CD1c-positive myeloid dendritic cell (primary cell): Measurements from ENCODE around the gene CDKAL1.
A peak's percentile ranks its signal among the peaks of the same experiment; 100 is the strongest.

Experiments
- DNase-seq: peaks from one replicate; pipeline ENCODE4 v3.0.0-alpha.2; 2016; ENCODE audit errors: extremely low spot score

Gene CDKAL1

DNA sequence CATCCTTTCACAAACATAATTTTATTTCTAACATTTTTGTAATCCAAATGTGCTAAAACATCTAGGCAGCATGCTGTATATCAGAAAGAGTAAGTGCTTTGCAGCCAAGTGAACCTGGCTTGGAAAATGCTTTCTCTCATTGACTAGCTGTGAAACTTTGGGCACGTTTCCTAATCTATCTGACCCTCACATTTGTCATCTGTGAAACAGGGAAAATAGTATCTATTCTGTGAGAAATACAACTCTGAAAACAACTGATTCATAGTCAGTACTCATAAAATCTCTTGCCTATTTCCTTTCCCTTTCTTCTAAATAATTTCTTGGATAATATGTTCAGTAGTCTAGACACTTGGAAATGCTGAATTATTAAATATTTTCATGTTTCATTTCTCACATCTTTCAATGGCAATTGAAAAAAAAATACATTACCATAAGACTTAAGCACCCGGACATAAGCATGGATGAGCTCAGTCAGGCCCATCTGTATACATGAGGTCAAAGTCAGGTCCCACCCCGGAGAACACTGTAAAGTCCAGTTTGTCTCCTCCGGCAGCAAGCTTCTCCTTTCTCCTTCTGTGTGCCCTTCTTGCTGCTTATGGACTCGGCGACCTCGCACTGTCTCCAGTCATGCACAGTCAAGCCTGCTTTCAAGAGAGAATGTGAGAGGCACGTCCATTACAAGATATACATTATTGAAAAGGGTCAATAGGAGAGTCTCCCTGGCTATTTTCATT is 604.2 kb downstream of the CDKAL1 start:
- DNase-seq, result no peak

GRCh38 chr6:21140966-21141365 is 606.7 kb downstream of the CDKAL1 start:
- DNase-seq, result no peak

DNA sequence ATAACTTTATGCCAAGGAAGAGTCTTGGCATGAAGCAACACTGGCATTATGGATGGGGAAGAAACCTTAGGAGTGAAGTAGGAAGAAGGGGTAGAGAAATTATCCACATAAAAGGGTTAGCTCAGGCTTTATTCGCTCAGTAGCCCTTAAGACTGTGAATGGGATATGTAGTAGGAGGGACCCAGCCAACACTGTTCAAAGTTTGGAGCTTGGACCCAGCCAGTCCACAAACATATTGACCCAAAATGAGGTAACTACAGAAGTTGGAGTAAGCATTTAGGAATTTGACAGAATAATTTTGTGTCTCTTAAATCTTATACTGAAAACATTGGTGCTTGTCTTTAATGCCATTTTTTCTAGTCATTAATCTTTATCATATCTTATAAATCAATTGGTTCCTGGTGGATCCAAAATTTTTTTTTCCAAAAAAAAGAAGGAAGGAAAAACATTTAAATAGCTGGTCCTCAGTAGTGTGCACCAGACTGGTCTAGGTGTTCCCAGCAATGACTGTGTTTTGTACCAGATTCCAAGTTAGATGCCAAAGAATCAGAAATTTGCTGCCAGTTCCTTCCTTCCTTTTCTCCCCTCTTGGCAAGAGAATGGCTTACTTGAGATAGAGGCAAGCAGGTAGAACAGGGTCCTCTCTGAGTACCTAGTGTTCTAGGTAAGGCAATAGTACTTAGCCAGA is 607.5 kb downstream of the CDKAL1 start:
- DNase-seq, result no peak

GRCh38 chr6:21142741-21143140 is 608.5 kb downstream of the CDKAL1 start:
- DNase-seq, result no peak

GRCh38 chr6:21143645-21144044 is 609.4 kb downstream of the CDKAL1 start:
- DNase-seq, result no peak

- no peak for DNase-seq
Observed at GRCh38 chr6:21144928-21145327, 610.7 kb downstream of the CDKAL1 start.

DNA sequence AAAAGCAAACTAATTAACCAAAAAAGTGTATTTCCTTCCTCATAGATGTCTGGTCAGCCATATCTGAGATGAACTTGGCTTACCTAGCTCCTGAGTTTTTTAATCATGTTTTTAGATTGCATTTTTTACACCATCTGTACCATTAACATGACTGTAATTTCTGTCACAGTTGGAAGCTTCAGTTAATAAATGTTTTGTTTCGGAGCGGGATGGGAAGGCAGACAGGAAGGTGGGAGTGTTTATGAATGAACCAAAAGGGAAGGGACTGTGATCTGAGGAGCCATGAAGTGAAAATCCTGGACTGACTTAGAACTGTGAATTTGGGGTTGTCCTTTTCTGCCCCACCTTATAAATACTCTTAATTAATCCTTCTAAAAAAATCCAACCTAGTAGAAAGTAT is 613.7 kb downstream of the CDKAL1 start:
- DNase-seq, result no peak

GRCh38 chr6:21149470-21149869 is 615.2 kb downstream of the CDKAL1 start:
- no peak for DNase-seq

DNA sequence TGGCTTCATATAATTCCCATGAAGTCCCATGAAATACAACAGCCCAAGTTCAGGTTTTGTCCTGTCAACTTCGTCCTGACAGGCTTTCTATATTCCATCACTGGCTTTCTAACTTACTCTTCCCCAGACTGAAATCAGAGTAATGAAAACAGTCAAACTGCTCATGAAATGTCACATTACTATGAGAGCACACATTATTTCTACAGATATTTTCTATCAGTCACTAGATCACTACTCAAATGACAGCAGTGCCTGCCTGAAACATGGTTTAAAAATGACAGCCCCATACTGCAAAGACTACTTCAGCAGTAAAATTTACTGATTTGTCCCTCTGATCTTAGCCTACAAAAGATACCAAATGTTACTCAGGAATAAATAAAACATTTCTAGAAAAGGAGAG is 616.4 kb downstream of the CDKAL1 start:
- no peak for DNase-seq

DNA sequence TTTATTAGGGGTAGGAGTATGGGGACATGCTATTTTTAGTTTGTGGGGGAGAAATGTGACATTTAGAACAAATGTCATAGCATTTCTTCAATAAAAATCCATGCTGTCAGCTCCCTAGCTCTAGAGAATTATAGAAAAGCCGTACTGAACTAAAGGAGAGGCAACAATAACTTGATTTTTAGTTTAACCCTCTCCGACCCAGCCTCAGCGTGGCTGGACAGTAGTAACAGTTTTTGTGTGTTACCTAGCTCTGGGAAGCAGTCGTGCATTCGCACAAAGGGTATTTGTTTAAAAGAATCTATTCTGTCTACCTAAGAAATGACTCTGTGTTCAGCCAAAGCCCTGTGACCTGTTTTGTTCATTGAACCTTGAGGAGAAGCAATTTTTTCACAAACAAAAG is 616.9 kb downstream of the CDKAL1 start:
- no peak for DNase-seq

GRCh38 chr6:21151530-21151929 is 617.3 kb downstream of the CDKAL1 start:
- DNase-seq, result no peak

- no peak for DNase-seq
Observed at GRCh38 chr6:21157186-21157929, 623.1 kb downstream of the CDKAL1 start.

- no peak for DNase-seq
Observed at GRCh38 chr6:21158149-21158548, 623.9 kb downstream of the CDKAL1 start.

- no peak for DNase-seq
Observed at GRCh38 chr6:21158873-21159272, 624.6 kb downstream of the CDKAL1 start.

DNA sequence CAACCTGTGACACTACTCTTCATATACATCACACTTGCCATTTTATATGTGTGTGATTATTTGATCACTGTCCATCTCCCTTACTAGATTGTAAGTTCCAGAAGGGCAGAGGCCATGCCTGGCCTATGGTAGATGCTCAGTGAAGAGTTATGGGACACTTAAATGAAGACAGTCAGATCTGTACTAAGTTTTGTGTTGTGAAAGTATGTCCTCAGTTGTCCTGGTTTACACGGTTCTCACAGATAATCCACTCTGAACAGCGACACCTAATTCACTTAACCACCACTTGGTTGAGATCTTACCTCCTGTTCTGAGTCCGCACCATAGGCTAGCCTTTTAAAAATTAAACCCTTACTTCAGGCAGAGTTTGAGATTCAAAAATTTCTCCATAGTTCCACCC is 625.2 kb downstream of the CDKAL1 start:
- DNase-seq, result no peak

GRCh38 chr6:21161707-21162106 is 627.5 kb downstream of the CDKAL1 start:
- no peak for DNase-seq

DNA sequence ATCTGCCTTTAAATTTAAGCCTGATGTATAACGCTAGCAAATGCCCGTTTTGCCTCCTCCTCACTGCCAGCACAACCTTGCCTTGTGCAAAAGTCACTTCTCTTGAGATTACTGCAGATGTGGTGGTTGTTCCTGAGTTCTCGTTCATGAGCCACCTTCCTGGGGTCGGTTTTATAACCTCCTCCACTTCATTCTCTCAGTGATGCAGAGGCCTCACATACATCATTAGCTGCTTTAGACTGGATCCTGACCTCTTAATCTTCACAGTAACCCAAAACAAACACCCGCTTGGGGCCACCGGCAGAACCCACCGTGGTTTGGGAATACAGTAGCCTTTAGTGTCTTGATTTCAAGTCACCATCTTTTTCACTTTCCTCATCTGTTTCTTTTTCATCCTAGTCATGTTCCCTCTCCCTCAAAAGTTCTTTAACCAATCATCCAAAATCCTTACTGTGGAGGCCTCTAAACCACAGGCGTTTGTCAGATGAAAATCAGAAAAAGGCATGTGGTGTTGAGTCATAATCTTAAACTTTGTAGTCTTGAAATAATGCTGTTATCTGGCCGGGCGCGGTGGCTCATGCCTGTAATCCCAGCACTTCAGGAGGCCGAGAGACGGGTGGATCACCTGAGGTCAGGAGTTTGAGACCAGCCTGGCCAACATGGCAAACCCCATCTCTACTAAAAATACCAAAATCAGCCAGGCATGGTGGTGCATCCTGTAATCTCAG is 629.0 kb downstream of the CDKAL1 start:
- no peak for DNase-seq

DNA sequence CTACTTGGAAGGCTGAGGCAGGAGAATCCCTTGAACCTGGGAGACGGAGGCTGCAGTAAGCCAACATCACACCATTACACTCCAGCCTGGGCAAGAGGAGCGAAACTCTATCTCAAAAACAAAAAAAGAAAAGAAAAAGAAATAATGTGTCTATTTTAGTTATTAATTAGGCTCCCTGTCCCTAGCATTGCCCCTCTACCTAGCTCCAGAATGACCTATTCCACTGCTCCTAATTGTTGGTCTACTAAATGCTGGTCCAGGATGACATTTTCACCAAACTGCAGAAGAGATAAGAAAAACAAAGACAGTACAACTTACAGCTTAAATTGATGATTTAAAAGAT is 629.6 kb downstream of the CDKAL1 start:
- DNase-seq, result no peak

GRCh38 chr6:21164768-21165326 is 630.6 kb downstream of the CDKAL1 start:
- peak; percentile 4 for DNase-seq

GRCh38 chr6:21166754-21167153 is 632.5 kb downstream of the CDKAL1 start:
- DNase-seq, result no peak

GRCh38 chr6:21167790-21168189 is 633.5 kb downstream of the CDKAL1 start:
- DNase-seq, result no peak

DNA sequence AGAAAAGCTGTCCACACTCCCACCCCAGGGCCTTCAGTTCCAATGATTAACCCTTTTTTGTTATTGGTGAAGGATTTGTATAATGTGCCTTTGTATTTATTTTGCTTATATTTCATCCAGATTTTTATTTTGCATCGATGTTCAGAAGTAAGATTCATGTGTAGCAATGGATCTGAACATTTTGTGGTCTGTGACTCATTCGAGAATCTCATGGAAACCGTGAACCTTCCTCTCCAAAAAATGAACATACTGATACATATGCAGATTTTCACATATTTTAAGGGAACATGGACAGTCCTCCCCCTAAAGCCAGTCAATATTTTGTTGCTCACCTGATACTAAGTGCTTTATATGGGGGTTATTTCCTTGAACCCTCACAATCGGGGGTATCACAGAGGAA is 637.5 kb downstream of the CDKAL1 start:
- DNase-seq, result no peak
